Activated CD4-positive, alpha-beta T cell treated with anti-CD3 and anti-CD28 coated beads, Interleukin-2, Interleukin-4, amounts not matched to agents 100 ng/mL and 50 ng/mL, durations not matched to agents 16 hours and 8 hours (primary cell): ENCODE results near the gene PANK3.
A peak's percentile ranks its signal among the peaks of the same experiment; 100 is the strongest.
"Not testable (repeated sequence)": the region's sequence is repeated elsewhere in the genome, so short reads cannot be mapped to it uniquely, and the experiment has no call there.

Experiments
- DNase-seq: peaks from one replicate; pipeline ENCODE4 v3.0.0-alpha.2; 2020; ENCODE audit warnings: low spot score

The PANK3 gene

DNA sequence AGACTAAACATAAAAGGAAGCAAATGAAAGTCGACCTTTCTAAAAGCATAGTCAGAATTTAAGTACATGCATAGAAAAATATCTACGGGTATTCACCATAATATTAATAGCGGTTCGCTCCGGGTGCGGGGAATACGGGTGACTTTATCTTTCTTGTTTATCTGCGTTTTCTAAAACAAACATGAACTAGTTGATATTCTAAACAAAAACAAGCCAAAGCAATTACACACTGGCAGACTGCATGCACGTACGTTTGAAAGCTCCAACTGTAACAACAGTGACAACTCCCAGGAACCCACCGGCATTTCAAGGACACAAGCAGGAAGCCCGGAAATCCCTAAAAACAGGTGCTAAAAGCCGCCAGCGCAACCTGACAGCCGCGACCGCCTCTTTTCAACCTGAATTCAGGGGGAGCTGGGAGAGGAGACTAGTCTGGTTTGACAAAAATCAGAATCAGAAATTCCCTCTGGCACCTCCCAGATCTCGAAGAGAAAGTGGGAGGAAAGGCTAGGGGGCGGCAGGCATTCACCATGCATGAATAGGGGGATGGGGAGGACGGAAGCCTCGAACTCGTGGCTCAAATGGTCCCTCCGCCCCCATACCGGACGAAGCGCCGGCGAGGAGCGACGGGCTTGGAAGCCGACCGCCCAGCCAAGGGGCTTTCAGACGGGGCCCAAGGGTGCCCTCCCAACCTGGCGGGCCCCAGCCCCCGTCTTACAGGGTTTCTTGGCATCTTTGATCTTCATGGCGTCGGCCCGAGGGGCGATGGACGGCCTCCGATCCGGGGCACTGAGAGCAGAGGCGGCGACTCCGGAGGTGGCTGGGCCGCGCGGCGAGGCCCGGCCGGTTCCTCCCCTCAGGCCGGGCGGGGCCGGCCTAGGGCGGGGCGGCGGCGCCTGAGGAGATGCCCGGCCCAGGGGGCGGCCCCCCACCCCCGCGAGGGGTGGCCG lies at the start of gene PANK3:
Gene PANK3, minus strand, starts transcription at position 831 of the 950 bp plus-strand sequence. Its CDS starts 85 bp downstream, at position 746.
- DNase-seq: no peak

DNA sequence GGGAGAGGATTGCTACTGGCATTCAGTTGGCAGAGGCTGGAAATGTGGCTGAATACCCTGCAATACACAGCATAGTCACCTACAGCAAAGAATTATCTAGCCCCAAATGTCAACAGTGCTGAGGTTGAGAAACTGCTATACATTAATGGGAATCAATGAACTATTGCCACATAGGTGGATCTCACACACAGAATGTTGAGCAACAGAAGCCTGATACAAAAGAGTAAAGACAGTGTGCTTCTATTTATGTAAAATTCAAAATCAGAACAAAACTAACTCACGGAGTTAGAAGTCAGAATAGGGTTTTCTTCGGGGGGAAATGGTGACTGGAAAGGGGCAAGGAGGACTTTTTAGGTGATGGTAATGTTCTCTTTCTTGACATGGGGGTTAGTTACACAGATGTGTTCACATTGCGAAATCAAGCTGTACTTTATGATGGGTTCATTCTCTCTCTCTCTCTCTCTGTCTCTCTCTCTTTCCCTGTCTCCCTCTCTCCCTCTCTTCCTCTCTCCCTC lies 45.7 kb upstream of the PANK3 start:
- DNase-seq: no peak

DNA sequence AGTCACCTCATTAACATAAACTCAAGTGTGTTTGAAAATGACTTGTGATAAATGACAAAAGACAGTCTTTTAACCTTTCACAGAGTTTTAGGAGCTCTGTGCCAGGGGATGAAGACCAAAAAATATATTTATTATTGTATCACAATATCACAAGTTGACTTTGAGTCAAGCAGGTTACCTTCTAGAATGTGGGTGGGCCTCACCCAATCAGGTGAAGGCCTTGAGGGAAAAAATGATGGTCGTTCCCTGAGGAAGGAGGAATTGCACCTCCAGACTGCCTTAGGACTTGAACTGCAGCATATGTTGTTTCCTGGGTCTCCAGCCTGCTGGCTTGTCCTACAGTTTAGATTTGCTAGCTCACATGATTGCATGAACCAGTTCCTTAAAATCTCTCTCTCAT lies 41.6 kb upstream of the PANK3 start:
- no peak for DNase-seq

DNA sequence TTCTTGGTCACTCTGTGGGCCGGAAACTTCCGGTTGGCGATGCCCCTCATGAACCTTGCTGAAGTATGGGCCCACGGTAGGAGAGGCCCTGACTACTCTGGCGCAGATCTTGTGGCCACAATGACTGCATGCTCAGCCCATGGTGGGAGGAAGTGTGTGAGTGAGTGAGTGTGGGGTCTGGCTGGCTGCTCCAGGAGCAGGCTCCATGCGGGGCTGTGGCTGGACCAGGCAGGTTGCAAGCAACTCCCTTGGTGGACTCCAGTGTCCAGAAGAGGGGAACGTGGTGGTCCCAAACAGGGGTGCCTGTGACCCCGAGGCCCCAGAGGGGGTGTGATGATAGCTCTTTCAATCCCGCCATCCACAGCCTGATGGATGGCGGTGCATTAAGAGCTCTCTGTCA lies 35.5 kb upstream of the PANK3 start:
- no peak for DNase-seq

DNA sequence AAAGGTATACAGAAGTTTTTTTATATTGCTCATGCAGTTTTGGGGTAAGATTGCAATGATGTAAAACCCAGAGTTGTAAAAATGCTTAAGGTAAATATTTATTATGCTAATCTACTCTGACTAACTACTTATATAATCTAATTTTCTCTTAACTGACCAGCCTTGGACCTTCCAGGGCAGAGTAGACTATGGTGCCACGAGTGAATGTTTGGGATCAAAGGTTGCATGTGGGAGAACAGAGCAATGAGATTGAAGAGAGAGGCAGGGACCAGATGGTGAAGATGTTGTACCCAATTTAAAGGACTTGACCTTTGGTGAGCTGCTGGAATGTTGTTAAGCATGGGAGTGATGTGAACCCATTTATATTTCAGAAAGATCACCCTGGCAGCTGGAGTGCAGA lies 34.8 kb upstream of the PANK3 start:
- no peak for DNase-seq

DNA sequence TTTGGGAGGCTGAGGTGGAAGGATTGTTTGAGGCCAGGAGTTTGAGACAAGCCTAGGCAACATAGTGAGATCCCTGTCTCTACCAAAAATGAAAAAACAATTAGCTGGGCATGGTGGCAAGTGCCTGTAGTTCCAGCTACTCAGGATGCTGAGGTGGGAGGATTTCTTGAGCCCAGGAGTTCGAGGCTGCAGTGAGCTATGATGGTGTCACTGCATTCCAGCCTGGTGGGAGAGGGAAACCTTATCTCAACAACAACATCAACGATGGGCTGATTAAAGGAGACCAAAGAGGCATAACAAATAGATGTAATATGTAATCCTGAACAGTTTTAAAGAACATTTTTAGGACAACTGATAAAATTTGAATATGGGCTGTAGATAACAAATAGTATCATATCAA lies 34.2 kb upstream of the PANK3 start:
- no peak for DNase-seq

DNA sequence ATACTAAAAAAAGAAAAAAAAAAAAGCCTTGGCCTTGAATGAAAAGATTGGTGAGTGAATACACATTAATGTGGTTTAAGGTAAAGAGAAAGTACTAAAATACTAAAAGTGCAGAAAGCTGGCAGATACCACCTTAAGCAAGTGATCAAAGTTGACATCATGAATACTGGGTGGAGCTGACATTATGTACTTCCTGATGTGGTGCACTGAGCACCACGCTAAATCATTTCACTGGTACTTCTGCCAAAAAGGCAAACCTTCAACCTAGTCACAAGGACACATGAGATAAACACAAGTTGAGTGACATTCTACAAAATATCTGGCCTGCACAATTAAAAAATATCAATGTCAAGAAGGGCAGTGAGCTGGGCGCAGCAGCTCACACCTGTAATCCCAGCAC lies 33.8 kb upstream of the PANK3 start:
- no peak for DNase-seq

DNA sequence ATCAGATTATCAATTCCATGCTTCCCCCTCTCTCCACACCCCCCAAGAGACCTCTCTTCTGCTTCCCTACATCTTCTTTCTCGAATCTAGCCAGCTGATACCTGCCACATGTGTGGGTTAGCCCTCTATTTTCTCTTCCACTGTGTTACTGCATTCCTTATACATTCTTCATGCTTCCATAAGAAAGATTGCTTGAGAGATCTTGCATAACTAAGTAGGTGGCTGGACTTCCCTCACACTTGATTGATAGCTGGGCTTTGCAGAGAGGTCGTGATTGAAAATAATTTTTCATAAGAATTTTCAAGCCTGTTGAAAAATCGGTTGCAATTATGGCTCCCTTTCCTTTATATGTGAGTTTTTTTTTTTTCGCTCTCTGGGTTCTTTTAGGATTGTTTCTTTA lies 33.0 kb upstream of the PANK3 start:
- no peak for DNase-seq

DNA sequence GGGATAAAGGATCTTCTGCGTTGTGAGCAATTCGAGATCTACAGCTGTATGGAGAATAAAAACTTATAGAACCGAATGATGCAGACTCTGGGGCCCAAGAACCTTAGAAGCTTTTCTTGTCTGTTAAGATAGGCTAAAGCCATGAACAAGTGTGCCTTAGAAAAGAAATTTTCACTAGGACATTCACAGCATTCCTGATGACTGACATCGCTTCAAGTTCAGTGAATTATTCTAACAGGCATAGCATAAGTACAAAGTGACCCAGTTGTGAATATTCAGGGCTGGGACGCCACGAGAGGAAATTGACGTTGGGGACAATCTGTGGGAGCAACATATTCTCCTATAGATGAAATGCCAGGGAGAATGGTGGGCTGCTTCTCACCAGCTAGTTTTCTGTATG lies 32.0 kb upstream of the PANK3 start:
- DNase-seq: no peak

DNA sequence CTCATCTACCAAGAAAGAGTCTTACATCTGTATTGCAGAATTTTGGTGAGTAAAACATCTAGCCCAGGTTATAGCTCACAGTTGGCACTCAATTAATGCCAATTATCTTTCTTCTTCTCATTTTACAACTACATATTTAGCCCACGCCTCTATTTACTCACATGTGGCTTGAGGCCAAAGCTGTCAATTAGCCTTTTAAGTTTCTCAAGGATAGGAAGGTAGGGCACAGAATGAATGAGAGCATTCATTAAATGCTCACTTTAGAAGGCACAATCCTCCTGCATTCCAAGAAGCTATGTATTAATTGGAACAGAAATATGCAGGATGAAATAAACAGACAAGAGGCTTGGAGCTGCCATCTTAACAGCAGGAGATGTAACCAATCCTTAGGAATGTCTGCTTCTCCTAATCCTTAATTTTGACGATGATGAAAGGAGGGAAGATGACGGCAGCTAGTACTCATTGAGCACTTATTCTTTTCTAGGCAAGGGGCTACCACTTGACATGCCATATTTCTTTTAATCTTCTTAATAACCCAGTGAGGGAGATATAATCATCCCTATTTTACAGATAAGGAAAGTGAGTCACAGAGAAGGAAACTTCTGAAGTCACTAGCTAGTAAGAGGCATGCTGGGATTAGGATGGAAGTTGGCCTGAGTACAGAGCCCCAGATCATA lies 30.8 kb upstream of the PANK3 start:
- no peak for DNase-seq

DNA sequence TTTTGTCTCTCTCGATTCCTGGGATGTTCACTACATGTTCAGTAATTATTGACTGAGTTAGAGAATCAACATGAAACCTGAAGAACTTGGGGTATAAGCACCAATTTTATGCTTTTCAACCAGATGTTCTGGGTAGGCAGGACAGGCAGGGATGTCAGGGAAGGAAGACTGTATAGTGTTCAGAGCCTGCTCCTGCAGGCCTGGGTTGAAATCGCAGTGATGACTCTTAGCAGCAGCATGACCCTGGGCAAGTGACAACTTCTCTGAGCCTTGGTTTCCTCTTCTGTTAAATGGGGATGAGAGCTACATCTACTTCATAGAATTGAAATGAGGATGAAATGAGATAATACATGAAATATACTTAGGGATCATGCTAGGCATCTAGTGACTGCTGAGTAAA lies 29.7 kb upstream of the PANK3 start:
- no peak for DNase-seq

DNA sequence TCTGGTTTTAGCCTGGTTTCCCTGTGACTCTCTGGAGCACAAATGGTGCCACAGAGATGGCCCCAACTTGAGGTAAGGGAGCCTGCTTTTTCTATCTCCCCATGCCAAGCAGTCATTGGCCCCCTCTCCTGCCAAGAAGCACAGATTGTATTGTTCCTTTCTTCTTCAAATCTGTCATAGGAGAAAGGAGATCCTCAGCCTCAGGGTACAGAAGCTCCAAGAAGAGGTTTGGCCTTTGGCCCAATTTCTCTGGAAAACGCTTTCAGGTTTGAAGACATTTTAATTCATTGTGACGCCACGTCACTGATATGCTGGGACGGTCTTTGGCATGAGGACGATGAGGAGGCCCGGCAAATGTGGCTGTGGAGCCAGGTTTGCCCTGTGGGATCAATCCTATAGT lies 29.2 kb upstream of the PANK3 start:
- DNase-seq: no peak

DNA sequence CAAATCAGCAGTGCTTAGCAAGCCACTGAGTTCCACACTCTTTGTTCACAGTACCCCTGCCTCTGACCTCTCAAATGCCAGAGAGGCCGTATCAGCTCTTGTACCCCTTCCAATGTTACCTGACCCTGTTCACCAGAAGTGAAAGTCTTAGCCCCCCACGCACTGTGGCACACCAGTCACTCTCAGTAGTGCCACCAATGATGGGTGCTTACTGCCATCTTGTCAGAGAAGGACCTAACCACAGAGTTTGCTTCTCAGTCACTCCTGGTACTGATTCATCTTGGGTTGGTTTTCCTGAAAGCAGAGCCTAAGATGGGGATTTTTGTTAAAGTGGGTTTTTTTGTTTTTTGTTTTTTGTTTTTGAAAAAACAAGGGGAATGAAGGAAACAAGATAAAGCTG lies 28.8 kb upstream of the PANK3 start:
- peak; percentile 53 for DNase-seq

DNA sequence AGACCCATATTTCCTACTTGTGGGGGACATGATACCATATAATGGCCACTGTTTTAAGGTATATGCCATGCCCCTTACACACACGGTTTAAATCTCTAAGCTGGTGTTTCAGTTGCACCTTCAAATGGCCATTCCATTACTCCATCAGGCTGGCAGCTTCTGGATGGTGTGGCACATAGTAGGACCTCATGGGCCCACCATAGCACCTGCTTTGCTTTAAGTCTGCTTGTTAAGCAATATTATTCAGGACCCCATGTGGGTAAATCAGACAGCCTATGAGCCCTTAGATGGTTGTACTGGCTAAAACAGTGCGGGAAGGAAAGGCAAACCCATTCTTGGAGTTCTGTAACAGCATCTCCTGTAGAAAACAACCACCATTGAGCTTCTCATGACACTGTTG lies 27.4 kb upstream of the PANK3 start:
- DNase-seq: no peak

DNA sequence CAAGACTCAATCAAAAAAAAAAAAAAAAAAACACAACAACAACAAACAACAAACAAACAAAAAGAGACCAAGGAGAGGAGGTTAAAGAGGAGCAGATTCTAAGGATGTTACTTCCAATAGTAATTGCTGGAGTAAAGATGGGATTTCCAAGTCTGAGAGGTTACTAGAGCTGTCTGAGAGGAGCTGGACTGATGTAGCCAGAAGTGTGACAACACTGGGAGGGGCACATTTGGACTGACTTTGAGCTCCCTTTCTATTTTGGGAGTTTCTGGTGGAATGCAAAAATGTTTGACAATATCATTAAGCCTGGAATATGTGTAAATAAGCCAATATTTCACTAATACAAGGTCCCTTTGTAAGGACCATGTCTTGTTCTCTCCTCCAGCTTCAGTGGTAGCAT lies 25.3 kb upstream of the PANK3 start:
- no peak for DNase-seq

DNA sequence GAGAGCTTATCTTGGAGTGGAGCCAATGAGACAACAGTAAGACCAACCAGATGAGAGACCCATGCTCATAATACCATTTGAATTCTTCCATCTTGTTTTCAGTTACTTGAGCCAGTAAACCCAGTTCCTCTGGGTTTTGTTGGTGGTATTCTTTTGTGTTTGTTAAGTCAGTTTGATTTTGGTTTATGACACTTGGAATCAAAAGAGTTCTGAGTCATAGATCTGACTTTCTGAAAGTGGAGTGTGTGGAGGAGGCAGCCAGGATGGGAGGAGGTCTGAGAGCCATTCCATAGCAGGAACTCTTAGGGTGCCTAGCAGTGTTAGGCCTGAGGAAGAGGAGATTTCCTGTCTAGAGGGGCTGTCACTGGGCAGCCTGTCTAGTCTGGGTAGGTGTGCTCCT lies 24.6 kb upstream of the PANK3 start:
- DNase-seq: no peak

DNA sequence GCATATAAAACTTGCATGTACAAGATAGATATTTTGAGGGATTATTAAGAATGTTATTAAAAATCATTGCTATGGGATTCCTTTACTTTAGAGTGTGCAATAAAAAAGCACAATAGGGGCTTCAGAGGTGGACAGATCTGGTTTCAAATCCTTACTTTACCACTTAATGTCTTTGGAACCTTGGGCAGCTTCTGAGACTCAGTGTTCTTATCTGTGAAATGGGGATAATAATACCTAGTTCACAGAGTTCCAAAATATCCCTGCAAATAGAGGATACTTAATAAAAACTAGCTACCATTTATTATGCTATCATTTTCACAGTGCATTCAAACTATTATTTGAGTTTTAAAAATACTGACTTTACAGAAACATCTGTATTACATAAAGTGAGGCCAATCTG lies 23.3 kb upstream of the PANK3 start:
- no peak for DNase-seq

DNA sequence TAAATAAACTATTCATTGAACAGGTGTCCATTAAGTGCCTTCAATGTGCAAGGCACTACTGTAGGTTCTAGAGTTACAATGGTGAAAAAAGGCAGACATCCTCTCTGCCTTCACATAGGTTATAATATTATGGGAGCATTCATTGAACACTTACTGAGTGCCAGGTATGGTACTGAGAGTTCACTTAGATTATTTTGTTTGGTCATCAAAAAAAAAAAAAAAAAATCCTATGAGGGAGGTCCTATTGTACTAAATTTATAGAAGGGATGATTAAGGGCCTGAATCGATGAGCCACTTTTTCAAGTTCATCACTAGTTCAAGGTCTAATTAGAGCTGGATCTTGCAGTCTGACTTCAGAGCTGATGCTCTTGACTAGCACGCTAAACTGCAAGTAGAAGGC lies 22.8 kb upstream of the PANK3 start:
- DNase-seq: no peak

DNA sequence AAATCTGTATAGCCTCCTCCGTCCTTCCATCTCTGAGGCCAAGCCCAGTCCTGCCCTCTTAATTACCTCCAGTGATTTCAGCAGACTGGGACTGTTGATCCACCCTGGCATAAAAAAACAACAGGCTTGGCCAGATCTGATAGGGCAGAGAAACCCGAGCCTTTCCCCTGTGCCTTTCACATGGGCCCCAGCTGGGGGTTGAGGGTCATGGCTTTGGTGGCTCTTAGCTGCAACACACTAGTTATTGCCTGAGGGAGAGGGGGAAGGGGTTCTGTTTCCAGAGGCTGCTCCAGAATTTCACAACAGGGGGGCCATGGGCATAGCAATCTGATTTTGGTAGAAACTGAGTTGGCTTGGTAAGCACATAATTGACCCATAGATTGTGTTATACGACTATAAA lies 21.2 kb upstream of the PANK3 start:
- no peak for DNase-seq

DNA sequence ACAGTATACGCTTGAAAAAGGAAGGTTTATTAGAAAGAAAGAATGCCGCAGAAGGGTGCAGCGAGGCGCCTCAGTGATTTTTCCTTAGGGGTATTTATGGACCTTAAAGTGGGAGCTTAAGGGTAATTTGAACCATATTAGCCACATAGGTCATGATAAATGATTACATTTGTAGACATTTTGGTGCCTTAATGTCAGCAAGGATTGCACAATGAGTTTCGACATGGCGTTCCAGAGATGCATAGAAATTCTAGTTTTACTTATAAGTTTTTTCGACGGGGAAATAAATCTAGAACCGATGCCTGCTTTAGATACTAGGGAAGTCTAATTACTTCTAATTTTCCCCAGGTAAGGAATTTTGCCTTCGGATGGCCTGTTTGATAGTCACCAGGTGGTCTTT lies 20.7 kb upstream of the PANK3 start:
- no peak for DNase-seq

DNA sequence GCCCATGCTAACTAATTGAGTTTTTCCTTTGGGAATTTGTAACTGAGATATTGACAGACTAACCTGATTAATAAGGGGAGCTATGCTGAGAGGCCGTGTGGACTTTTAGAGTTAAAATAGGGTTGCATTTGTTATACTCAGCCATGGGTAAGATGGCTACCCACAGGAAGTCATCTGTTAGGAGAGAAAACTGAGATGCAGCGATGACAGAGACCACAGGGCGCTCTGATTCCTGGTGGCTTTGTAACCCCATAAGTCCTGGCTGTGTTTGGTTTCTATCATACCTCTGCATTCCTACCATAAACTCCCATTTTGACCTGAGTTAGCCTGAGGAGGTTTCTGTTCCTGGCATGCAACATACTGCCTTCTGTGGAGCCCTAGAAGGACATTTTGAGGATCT lies 19.5 kb upstream of the PANK3 start:
- DNase-seq: no peak

DNA sequence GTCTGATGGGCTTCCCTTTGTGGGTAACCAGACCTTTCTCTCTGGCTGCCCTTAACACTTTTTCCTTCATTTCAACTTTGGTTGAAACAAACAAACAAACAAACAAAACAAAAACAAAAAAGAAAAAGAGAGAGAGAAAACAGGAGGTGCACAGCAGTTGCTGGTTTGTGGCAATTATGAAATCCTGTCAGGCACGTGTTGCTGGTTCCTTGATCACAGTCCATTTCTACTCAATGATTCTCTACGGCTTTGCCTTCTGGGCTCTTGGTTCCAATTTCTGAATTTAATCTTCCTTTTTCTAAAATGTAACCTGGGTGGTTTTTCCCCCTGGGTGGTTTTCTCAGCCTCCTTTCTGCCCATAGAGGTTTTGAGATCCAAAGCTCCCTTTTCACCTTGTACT lies 17.8 kb upstream of the PANK3 start:
- no peak for DNase-seq

DNA sequence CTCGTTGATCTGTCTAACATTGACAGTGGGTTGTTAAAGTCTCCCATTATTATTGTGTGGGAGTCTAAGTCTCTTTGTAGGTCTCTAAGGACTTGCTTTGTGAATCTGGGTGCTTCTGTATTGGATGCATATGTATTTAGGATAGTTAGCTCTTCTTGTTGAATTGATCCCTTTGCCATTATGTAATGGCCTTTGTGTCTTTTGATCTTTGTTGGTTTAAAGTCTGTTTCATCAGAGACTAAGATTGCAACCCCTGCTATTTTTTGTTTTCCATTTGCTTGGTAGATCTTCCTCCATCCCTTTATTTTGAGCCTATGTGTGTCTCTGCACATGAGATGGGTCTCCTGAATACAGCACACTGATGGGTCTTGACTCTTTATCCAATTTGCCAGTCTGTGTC lies 17.0 kb upstream of the PANK3 start:
- not testable (repeated sequence) for DNase-seq

DNA sequence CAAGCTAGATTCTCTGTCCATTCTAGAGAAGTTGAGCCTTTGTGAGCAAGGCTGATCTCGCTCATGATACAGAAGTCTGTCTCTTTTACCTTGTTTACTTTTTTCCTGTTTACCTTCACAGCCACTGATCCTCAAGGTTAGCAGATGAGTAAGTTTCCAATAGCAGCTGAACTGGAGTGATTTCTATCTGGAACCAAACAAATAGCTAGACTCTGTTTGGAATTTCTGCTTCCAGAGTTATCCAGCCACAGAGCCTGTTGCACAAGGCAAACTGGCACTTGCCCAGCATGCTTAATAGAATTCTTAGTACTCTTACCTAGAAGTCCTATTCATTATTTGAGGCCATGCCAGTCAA lies 12.8 kb upstream of the PANK3 start:
- DNase-seq: no peak
